GM18526 (cell line): ENCODE results near the gene CDH8.

Experiments used
- POLR2A ChIP-seq: IDR thresholded peaks from 3 replicates; pipeline ENCODE4 v1.6.1; 2011; ENCODE audit not compliant: insufficient read length; ENCODE audit errors: extremely low read depth

CDH8 gene

DNA sequence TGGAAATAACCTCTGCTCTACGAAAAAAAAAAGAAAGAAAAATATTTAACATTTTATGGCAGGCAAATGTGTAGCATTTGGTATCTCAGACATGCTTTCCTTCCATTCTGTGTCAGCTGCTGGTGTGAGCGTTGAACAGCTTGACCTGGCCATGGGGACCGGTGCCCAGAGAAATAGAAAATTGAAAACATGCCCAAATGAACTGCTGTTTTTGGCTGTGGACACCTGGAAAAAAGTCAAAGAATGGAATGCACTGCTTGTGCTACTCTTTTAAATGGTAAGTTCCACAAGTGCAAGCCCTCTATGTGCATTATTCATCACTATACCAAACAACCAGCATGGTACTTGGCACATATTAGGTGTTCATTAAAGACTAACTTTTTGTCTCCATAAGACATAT is 127.2 kb downstream of the CDH8 start:
- no peak for TF ChIP-seq POLR2A

GRCh38 chr16:61908426-61908825 is 127.8 kb downstream of the CDH8 start:
- no peak for TF ChIP-seq POLR2A

DNA sequence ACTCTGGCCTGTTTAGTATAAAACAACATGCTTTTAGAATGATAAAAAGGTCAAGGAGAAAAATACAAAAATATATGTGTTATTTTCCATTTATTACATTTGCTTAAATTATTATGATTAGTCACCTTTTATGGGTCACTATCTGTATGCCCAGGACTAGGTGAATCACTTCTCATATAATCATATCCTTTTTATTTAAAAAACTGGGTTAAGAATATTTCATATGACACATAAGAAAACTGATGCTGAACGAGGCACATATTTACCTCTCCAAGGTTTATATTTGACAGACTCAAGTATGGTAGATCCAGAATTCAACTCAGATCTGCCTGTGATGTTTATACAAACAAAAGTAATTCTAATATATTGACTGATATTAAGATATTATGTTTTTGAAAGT is 134.5 kb downstream of the CDH8 start:
- no peak for TF ChIP-seq POLR2A

- TF ChIP-seq POLR2A: no peak
These were observed 135.8 kb downstream of the CDH8 start for GRCh38 chr16:61900482-61900881.

GRCh38 chr16:61897657-61898056 is 138.6 kb downstream of the CDH8 start:
- TF ChIP-seq POLR2A: no peak

DNA sequence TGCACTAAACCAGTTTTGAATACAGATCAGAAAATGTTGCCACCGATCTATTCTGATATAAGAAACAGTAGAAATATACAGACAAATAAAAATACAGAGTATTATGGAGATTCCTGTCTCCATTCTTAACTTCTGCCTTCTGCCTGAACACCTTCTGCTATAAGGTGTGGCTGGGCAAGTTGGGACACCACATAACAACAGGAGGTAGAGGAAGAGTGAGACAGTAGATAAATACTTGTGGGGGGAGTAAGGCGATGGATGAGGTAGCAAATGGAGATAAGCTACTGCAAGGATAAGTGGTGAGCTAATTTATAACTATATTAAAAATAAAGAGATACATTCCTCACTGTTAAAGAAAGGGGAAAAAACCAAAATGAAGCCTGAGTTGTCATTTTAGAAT is 143.7 kb downstream of the CDH8 start:
- no peak for TF ChIP-seq POLR2A

- TF ChIP-seq POLR2A: no peak
These were observed 144.8 kb downstream of the CDH8 start for GRCh38 chr16:61891460-61891859.

DNA sequence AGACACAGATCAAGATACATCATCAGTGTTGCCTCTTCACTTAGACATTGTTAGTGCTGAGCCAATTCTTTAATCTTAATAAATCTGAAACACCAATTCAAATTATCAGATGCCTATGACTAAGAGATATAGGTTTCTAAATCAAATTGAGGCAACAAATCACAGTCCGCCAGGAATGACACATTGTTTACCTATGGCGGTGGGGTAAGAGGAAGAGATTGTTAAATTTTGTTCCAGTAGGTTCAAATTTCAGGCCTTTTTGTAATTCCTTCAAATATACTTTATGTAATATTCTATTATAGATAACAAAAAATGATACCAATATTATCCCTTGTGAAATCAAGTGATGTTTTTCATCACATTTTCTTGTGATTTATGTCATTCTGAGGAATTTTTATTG is 145.9 kb downstream of the CDH8 start:
- TF ChIP-seq POLR2A: no peak

- no peak for TF ChIP-seq POLR2A
These were observed 148.3 kb downstream of the CDH8 start for GRCh38 chr16:61887903-61888302.

DNA sequence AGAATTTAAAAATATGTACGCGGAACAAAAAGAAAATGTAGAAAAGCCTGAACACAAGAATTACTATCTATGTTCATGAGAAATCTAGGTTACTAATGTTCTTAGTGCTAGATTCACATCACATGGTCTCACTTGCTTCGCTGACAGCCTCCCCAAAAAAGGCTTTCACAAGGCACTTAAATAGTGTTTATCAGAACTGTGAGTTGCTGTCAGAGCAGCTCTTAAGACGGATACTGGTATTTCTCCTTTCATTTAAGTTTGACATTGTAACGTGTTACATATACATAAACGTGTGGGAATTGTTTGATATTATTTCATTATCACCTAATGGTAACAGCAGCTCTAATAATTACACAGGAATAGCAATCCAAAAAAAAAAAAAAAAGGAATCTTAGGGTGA is 150.9 kb downstream of the CDH8 start:
- no peak for TF ChIP-seq POLR2A

DNA sequence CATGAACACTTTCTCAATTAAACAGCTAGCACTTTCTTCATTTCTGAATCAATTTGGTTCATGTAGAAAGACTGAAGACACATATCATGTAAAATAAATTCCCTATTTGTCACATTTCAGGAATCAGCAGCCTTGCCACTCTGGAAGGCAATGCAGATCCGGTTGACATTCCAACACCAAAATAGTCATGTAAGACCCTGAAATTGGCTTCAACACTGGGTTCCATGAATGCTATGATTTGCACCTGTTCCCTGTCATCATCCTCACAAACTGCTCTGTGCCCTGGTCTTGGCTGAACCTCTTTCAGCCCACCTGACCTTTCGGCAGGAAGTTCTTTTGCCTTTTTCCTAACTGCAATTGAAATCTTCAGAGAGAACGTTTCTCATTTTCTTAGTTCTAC is 156.9 kb downstream of the CDH8 start:
- no peak for TF ChIP-seq POLR2A

GRCh38 chr16:61877436-61877835 is 158.8 kb downstream of the CDH8 start:
- no peak for TF ChIP-seq POLR2A

GRCh38 chr16:61872778-61873119 is 163.5 kb downstream of the CDH8 start:
- TF ChIP-seq POLR2A: no peak

DNA sequence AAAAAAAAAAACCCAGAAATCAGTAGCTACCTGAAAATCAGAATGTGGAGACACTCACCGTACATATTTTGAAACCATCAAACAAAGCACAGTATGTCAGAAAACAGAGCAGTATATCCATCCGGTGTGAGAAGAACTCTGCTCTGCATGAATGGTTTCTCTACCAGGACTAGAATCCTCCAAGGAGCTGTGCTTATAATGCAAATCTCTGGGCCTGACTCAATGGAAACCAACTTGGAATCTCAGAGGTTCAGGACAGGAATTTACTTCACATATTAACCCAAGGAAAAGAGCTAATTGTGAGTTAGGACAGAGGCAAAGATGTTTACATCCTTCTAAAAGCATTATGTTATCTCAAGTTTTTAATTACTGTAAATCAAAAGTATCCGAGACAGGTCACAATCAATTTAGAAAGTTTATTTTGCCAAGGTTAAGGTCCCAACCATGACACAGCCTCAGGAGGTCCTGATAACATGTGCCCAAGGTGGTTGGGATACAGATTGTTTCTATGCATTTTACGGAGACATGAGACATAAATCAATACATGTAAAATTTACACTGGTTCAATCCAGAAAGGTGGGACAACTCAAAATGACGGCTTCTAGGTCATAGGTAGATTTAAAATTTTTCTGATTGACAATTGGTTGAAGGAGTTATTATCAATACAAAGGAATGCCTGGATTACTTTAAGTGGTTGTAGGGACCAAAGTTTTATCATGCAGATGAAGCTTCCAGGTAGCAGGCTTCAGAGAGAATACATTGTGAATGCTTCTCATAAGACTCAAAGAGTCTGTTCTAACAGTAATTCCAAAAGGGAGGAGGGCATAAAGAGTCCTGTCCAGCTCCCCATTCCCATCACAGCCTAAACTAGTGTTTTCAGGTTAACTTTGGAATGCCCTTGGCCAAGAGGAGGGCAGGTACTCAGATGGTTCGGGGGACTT is 164.1 kb downstream of the CDH8 start:
- no peak for TF ChIP-seq POLR2A

DNA sequence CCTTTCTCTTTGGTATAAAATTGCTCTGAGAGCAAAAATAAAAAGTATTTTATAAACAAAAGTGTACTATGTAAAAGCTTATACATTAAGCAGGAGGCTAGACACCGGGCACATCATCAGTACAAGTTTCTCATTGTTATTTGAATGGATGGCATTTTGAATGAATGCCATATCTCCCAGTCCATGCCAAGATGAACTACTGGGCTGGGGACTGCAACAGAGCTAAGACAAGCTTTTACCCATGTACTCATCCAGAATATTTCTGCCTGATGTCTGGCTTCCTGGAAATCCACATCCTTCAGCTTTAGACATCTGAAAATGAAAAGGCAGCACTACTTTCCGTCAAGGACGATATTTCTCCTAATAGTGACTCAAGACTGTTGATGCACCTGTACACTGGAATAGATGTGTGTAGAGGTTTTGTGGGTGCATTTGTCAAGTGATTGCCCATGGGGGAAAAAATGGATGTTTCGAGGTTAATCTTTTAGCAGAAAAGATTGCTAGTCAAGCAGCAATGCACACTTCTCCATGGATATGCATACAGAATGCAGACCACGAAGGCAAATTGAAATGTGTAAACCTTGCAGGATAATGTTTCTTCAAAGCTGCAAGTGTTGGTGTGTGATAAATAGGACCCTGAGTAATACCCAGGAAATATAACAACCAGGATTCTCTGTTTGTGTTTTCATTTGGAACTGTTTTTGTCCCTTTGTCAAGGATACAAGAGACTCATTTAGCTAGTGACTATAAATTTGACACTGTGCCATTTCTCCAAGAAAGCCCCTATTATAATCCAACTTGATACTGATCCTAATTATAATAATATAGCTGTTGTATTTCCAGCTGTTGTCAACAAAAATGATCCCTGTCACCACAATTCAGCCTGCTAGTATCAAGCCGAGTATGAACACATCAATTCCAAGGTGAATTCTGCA is 173.8 kb downstream of the CDH8 start:
- TF ChIP-seq POLR2A: no peak

DNA sequence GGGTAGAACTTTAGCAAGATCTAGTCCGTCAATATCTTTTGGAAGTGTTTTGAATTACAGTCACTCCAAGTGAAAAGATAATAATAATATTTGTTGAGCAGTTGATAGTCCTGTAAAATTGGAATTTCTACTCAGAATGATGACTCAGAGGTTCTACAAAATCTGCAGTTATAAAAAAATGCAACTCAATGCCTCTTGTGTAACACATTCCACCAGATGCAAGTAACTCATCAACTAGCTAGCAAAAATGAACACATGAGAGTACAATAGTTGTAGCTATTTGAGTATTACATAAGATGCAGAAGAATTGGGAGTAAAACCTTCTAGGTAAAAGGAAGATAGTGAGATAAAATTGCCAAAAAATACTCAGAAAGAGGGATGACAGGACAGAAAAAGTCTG is 177.2 kb downstream of the CDH8 start:
- no peak for TF ChIP-seq POLR2A
